Measurements from ENCODE around the gene PSG5.
"Not testable (repeated sequence)": the region's sequence is repeated elsewhere in the genome, so short reads cannot be mapped to it uniquely, and the experiment has no call there.

- TF ChIP-seq CTCF (IDR thresholded peaks at IDR 0.05); TEAD4 (CRISPR knock-in tag; IDR thresholded peaks at IDR 0.05); FOXP4 (CRISPR knock-in tag; IDR thresholded peaks at IDR 0.05); ARID4B (CRISPR knock-in tag; IDR thresholded peaks at IDR 0.05; ENCODE audit: borderline replicate concordance); MLX (CRISPR knock-in tag; IDR thresholded peaks at IDR 0.05); JAZF1 (CRISPR knock-in tag; IDR thresholded peaks at IDR 0.05); JUN (CRISPR knock-in tag; IDR thresholded peaks at IDR 0.05); ZNF532 (CRISPR knock-in tag; IDR thresholded peaks at IDR 0.05; ENCODE audit: borderline replicate concordance): not testable (repeated sequence)
Observed at GRCh38 chr19:43131281-43131842, 55.0 kb downstream of the PSG5 start.

All from WTC11 (cell line).